ENCODE data around the gene FYB2.

DNA sequence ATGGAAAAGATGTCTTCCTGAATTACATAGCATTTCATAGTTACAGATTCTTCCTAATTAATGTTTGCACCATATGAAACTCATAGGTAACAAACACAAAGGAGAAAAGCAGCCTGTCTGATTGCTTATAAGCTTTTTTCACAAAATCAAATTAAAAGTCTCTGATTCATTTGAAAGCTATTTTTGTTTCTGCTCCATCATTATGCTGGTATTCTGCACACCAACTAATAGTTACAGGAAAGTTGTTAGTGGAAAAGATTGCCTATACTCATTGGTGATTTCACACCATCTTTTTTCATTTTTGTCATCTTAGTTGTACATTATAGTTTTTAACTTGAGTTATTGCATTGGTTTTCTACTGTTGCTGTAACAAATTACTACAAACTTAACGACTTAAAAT is 104.0 kb downstream of the FYB2 start:
- TF ChIP-seq, protein P1, sequence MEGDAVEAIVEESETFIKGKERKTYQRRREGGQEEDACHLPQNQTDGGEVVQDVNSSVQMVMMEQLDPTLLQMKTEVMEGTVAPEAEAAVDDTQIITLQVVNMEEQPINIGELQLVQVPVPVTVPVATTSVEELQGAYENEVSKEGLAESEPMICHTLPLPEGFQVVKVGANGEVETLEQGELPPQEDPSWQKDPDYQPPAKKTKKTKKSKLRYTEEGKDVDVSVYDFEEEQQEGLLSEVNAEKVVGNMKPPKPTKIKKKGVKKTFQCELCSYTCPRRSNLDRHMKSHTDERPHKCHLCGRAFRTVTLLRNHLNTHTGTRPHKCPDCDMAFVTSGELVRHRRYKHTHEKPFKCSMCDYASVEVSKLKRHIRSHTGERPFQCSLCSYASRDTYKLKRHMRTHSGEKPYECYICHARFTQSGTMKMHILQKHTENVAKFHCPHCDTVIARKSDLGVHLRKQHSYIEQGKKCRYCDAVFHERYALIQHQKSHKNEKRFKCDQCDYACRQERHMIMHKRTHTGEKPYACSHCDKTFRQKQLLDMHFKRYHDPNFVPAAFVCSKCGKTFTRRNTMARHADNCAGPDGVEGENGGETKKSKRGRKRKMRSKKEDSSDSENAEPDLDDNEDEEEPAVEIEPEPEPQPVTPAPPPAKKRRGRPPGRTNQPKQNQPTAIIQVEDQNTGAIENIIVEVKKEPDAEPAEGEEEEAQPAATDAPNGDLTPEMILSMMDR (IDR thresholded peaks at IDR 0.05), result no peak
- no peak for TF ChIP-seq ZFX (IDR thresholded peaks at IDR 0.05; ENCODE audit: borderline replicate concordance)

All from 22Rv1 (cell line).